C4-2B (cell line): ENCODE measurements around the gene AAR2.

Experiments
- CTCF ChIP-seq: fragments of 450-650 bp; conservative IDR thresholded peaks from 2 replicates; pipeline ENCODE4 v1.5.1; 2017; ENCODE audit warnings: mild to moderate bottlenecking
- ZFX ChIP-seq: fragments of 450-650 bp; IDR thresholded peaks from 2 replicates; pipeline ENCODE4 v1.6.1; 2017

DNA sequence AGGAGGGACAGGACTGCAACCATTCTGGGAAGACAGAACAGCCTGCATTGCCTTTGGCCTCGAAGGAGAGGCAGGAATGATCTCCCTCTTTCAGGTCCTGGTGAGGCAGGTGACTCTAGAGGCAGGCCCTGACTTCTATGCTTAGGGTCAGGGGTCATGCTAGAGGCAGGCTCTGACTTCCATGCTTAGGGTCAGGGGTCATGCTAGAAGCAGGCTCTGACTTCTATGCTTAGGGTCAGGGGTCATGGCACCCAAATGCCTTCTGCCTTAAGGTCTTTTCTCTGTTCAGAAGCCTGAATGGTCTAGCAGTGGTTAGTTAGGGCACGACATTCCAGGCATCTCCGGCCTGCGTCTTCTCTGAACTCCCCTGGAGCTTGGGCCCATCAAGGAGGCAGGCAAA lies 35.1 kb upstream of the AAR2 start:
- TF ChIP-seq CTCF, result no peak
- no peak for TF ChIP-seq ZFX
